Erythroblast (primary cell): Measurements from ENCODE around the gene OPALIN.

Experiments used
- GATA1 ChIP-seq: IDR thresholded peaks from 2 replicates; pipeline ENCODE4 v1.6.1; 2011; ENCODE audit warnings: low read depth, mild to moderate bottlenecking, control low read depth, low read length, moderate library complexity
- POLR2A ChIP-seq: IDR thresholded peaks from 2 replicates; pipeline ENCODE4 v1.6.1; 2011; ENCODE audit warnings: mild to moderate bottlenecking, low read length

GRCh38 chr10:96377816-96378294 lies 19.1 kb upstream of the OPALIN start:
- TF ChIP-seq POLR2A (no peak), GATA1 (no peak)
